ENCODE data around the gene VASH1.

VASH1 gene

GRCh38 chr14:76756371-76756750 lies 4.9 kb upstream of the VASH1 start:
- H3K27me3 ChIP-seq (ENCODE audit: insufficient read depth, poor library complexity, severe bottlenecking), result no peaks in the 10 kb centered on the region
- TF ChIP-seq SPI1 (IDR thresholded peaks at IDR 0.05; ENCODE audit: borderline replicate concordance, low read depth) (no peak), POLR2AphosphoS5 (IDR thresholded peaks at IDR 0.05; ENCODE audit: low read depth) (no peak), GABPA (IDR thresholded peaks at IDR 0.05; ENCODE audit: low read depth) (no peak), CTCF (IDR thresholded peaks at IDR 0.05; ENCODE audit: insufficient read depth, low read length) (no peak), REST (IDR thresholded peaks at IDR 0.05; ENCODE audit: insufficient replicate concordance, low read depth) (no peak)
- H3K4me3 ChIP-seq (replicated peaks; ENCODE audit: insufficient read depth, low read length), result no peak overlapping the region
- DNase-seq (ENCODE audit: low read depth in 1 of 2, low spot score in 1 of 2), result no peak
- H3K27ac ChIP-seq (replicated peaks), result no peak overlapping the region

- Histone ChIP-seq H3K4me3 (replicated peaks; ENCODE audit: insufficient read depth, low read length) (no peak overlapping the region), H3K27ac (replicated peaks) (no peak overlapping the region), H3K27me3 (ENCODE audit: insufficient read depth, poor library complexity, severe bottlenecking) (peaks cover 5% of the 10 kb centered on the region)
- no peak for TF ChIP-seq CTCF (IDR thresholded peaks at IDR 0.05; ENCODE audit: insufficient read depth, low read length)
- TF ChIP-seq REST (IDR thresholded peaks at IDR 0.05; ENCODE audit: insufficient replicate concordance, low read depth), result no peak
- TF ChIP-seq SPI1 (IDR thresholded peaks at IDR 0.05; ENCODE audit: borderline replicate concordance, low read depth), result no peak
- TF ChIP-seq GABPA (IDR thresholded peaks at IDR 0.05; ENCODE audit: low read depth), result no peak
- no peak for TF ChIP-seq POLR2AphosphoS5 (IDR thresholded peaks at IDR 0.05; ENCODE audit: low read depth)
- no peak for DNase-seq (ENCODE audit: low read depth in 1 of 2, low spot score in 1 of 2)
Observed at GRCh38 chr14:76759589-76759988, 1.7 kb upstream of the VASH1 start.

GRCh38 chr14:76760331-76761135 lies 735 bp upstream of the VASH1 start:
- TF ChIP-seq POLR2AphosphoS5 (IDR thresholded peaks at IDR 0.05; ENCODE audit: low read depth), result no peak
- no peak for TF ChIP-seq SPI1 (IDR thresholded peaks at IDR 0.05; ENCODE audit: borderline replicate concordance, low read depth)
- TF ChIP-seq REST (IDR thresholded peaks at IDR 0.05; ENCODE audit: insufficient replicate concordance, low read depth), result no peak
- TF ChIP-seq GABPA (IDR thresholded peaks at IDR 0.05; ENCODE audit: low read depth), result no peak
- TF ChIP-seq CTCF (IDR thresholded peaks at IDR 0.05; ENCODE audit: insufficient read depth, low read length), result no peak
- peak overlapping the region; percentile 36 for H3K4me3 ChIP-seq (replicated peaks; ENCODE audit: insufficient read depth, low read length)
- peaks cover 5% of the 10 kb centered on the region for H3K27me3 ChIP-seq (ENCODE audit: insufficient read depth, poor library complexity, severe bottlenecking)
- DNase-seq (ENCODE audit: low read depth in 1 of 2, low spot score in 1 of 2), result no peak
- H3K27ac ChIP-seq (replicated peaks), result no peak overlapping the region
